RWPE2 (cell line): ENCODE data around the gene HOXA7.
A peak's percentile ranks its signal among the peaks of the same experiment; 100 is the strongest.

Source experiments
- ATAC-seq: fragments of 200-7000 bp; cut with Tn5 transposase; 3 replicates; pipeline ENCODE4 v1.9.1; 2021; ENCODE audit warnings: low read depth
- DNase-seq: peaks from one replicate; pipeline ENCODE4 v3.0.0-alpha.2; 2020; ENCODE audit warnings: low spot score
- H3K27ac ChIP-seq: fragments of 450-650 bp; 2 replicates; pipeline ENCODE4 v1.5.1; 2017; ENCODE audit warnings: mild to moderate bottlenecking; ENCODE audit not compliant: poor library complexity, severe bottlenecking
- H3K27me3 ChIP-seq: fragments of 250-450 bp; sonication (Bioruptor Pico); 2 replicates; pipeline ENCODE4 v1.5.1; 2021; ENCODE audit warnings: mild to moderate bottlenecking, moderate library complexity; ENCODE audit not compliant: insufficient read depth, poor library complexity, severe bottlenecking
- H3K36me3 ChIP-seq: fragments of 250-450 bp; sonication (Bioruptor Pico); 2 replicates; pipeline ENCODE4 v1.5.1; 2020; ENCODE audit warnings: low read depth, mild to moderate bottlenecking, moderate library complexity
- H3K4me1 ChIP-seq: fragments of 250-450 bp; sonication (Bioruptor Pico); 2 replicates; pipeline ENCODE4 v1.5.1; 2021; ENCODE audit warnings: mild to moderate bottlenecking, moderate library complexity; ENCODE audit not compliant: insufficient read depth, poor library complexity, severe bottlenecking
- H3K4me3 ChIP-seq: fragments of 250-450 bp; sonication (Bioruptor Pico); 2 replicates; pipeline ENCODE4 v1.5.1; 2021; ENCODE audit warnings: mild to moderate bottlenecking, moderate library complexity; ENCODE audit not compliant: severe bottlenecking
- H3K9me3 ChIP-seq: fragments of 250-450 bp; sonication (Bioruptor Pico); 2 replicates; pipeline ENCODE4 v1.5.1; 2021; ENCODE audit warnings: mild to moderate bottlenecking, moderate library complexity; ENCODE audit not compliant: severe bottlenecking
- TF ChIP-seq, protein P1 (sequence below): fragments of 450-650 bp; IDR thresholded peaks from one replicate; pipeline ENCODE4 v1.5.1; 2017; ENCODE audit warnings: mild to moderate bottlenecking, moderate library complexity; ENCODE audit not compliant: poor library complexity, severe bottlenecking

The HOXA7 gene

GRCh38 chr7:27118580-27118979 is 37.9 kb downstream of the HOXA7 start:
- Histone ChIP-seq H3K4me3 (no peak overlapping the region), H3K4me1 (peaks cover 9% of the 10 kb centered on the region), H3K27ac (no peak overlapping the region), H3K9me3 (no peaks in the 10 kb centered on the region), H3K36me3 (no peaks in the 10 kb centered on the region; the same call in 1 of the 2 replicates), H3K27me3 (no peaks in the 10 kb centered on the region)
- TF ChIP-seq, protein P1, sequence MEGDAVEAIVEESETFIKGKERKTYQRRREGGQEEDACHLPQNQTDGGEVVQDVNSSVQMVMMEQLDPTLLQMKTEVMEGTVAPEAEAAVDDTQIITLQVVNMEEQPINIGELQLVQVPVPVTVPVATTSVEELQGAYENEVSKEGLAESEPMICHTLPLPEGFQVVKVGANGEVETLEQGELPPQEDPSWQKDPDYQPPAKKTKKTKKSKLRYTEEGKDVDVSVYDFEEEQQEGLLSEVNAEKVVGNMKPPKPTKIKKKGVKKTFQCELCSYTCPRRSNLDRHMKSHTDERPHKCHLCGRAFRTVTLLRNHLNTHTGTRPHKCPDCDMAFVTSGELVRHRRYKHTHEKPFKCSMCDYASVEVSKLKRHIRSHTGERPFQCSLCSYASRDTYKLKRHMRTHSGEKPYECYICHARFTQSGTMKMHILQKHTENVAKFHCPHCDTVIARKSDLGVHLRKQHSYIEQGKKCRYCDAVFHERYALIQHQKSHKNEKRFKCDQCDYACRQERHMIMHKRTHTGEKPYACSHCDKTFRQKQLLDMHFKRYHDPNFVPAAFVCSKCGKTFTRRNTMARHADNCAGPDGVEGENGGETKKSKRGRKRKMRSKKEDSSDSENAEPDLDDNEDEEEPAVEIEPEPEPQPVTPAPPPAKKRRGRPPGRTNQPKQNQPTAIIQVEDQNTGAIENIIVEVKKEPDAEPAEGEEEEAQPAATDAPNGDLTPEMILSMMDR, result no peak
- ATAC-seq (no peak), DNase-seq (no peak)

GRCh38 chr7:27117887-27118491 is 38.5 kb downstream of the HOXA7 start:
- no peak overlapping the region for H3K4me3 ChIP-seq
- H3K4me1 ChIP-seq, result peaks cover 9% of the 10 kb centered on the region
- ATAC-seq, result no peak
- H3K36me3 ChIP-seq, result no peaks in the 10 kb centered on the region; the same call in 1 of the 2 replicates
- no peaks in the 10 kb centered on the region for H3K9me3 ChIP-seq
- DNase-seq, result no peak
- no peak overlapping the region for H3K27ac ChIP-seq
- TF ChIP-seq, protein P1, result no peak
- H3K27me3 ChIP-seq, result no peaks in the 10 kb centered on the region

- Histone ChIP-seq H3K9me3 (no peaks in the 10 kb centered on the region), H3K4me1 (peaks cover 12% of the 10 kb centered on the region), H3K36me3 (no peaks in the 10 kb centered on the region; the same call in 1 of the 2 replicates), H3K27ac (no peak overlapping the region), H3K4me3 (no peak overlapping the region), H3K27me3 (no peaks in the 10 kb centered on the region)
- TF ChIP-seq, protein P1, result no peak
- ATAC-seq, result no peak
- DNase-seq, result no peak
These were observed 39.3 kb downstream of the HOXA7 start for GRCh38 chr7:27116962-27117886.

DNA sequence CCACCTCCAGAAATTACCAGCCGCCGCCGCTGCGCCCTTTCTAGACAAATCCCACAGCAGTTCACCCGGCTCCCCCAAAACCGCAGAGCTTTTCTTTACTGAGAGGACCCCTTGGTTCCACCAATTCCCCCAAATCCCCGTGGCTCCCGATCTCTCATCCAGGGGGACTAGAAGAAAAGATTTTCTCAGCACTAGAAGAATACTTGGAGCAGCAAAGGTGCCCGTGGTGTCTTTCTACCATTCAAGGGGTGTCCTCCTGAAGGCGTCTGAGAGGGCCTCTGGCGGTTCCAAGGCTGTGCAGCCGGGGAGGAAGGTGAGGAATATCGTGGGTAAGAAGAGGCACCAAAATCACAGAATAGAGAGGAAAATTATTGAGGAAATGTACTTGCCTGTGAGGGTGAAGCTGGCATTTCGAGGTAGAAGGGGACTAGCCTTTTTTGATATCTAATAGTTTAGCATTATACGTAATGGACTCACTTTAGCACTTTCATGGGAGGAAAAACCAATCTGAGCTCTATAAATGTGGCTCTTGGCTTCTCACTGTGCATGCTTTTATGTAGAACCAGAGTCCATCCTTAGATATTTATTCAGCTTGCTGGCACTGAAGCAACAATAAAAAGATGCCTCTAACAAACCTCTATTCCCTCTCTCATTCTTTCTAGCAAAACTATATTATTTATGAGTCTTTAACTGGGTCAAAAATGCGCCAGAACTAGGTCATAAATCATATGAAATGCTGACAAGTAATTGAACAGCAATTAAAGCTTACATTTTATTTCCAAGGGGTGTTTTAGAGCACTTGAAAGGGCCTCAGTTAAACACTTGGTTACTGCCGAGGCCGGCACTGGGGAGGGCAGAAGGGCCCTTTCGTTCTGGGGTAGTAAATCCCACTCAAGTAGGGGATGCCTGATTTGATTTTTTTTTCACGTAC is 40.2 kb downstream of the HOXA7 start:
- ATAC-seq, result no peak
- peak overlapping the region; percentile 86 for H3K27ac ChIP-seq
- no peaks in the 10 kb centered on the region for H3K27me3 ChIP-seq
- no peaks in the 10 kb centered on the region; the same call in 1 of the 2 replicates for H3K36me3 ChIP-seq
- DNase-seq, result no peak
- peaks cover 20% of the 10 kb centered on the region for H3K4me1 ChIP-seq
- no peaks in the 10 kb centered on the region for H3K9me3 ChIP-seq
- peak overlapping the region; percentile 21 for H3K4me3 ChIP-seq
- TF ChIP-seq, protein P1, result no peak
